IPS DF 4.7 (cell line): ENCODE data around the gene ZNF618.

ENCODE experiments used
- DNase-seq: peaks from one replicate; pipeline ENCODE4 v3.0.0-alpha.2; 2013; ENCODE audit warnings: low spot score; ENCODE audit errors: extremely low read depth

Gene ZNF618

GRCh38 chr9:114016629-114017423 lies 140.7 kb downstream of the ZNF618 start:
- DNase-seq: no peak

DNA sequence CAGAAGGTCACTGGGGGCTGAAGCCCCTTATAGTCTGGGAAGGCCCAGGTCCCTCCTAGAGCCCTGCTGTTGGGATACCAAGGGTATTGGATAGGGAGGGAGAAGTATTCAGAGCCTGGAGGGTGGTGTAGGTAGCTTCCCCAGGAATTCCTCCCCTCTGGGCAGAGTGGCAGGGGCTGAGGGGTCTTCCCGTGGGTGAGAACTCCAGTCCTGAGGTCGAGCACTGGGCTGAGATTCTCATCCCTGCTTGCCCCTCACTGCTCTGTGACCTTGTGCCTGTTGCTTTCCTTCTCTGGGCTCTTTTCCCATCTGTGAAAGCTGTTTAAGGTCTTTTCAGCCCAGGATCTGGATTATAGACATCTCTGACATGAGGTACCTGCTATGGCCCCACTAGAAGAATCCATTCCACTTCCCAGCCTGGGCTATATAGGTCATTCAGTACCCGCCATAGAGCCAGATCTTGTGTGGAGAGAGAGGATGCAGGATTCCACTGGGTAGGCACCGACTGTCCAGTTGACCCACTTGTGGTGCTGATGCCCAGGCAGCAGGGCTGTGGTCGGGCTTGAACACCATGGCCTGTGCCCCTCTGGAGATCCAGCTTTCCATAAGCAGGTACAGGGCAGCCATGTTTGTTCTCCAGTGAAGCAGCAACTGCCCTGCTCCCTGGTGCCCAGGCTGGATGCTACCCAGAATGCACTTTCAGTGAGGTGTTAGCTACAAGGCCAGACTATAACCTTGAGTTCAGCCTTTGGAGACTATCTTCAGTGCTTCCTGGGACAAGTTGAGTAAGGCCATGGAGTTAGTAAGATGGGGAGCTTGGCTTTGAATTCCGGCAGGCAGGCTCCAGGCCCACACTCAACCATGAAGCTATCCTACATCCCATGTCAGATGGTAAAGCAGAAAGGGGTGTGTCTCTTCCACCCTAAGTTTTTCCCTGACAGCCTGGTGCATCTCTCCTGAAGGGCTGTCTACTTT lies 141.9 kb downstream of the ZNF618 start:
- no peak for DNase-seq

GRCh38 chr9:114021578-114021977 lies 145.5 kb downstream of the ZNF618 start:
- no peak for DNase-seq

DNA sequence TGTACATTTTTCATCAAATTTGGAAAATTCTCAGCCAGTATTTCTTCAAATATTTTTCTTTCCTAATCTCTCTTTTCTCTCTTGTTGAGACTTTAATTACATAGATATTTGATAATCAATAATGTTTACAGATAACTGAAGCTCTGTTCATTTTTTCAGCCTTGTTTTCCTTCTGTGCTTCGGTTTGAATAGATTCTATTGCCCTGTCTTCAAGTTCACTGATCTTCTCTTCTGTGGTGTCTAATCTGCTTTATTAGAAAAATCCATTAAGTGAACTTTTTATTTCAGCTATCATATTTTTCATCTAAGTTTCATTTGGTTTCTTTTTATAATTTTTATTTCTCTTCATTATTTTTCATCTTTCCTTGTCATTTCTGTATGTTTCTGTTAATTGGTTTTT lies 147.9 kb downstream of the ZNF618 start:
- no peak for DNase-seq

DNA sequence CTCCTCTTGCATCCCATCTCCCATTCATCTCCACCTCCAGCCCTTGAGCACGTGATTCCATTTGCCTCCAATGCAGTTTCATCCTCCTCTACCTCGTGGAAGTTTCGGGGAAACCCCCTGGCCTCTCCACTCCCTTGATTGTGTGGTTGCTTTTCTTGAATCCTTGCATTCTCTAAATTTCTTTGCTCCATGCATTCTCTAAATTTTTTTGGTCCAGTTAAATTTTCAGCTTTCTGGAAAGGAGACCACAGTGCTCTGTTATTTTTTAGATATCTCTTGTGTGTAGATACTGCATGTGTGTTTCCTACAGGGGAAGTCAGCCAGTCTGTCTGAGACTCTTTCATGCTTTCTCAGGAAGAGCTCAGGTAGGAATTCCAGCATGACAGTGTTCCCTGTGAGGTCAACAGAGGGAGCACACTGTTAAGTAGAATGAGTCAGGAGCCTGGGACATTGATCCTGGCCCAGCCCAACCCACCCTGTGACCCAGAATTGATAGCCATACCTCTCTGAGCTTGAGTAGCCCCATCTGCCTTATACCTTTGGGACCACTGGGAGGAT lies 149.2 kb downstream of the ZNF618 start:
- DNase-seq: no peak

DNA sequence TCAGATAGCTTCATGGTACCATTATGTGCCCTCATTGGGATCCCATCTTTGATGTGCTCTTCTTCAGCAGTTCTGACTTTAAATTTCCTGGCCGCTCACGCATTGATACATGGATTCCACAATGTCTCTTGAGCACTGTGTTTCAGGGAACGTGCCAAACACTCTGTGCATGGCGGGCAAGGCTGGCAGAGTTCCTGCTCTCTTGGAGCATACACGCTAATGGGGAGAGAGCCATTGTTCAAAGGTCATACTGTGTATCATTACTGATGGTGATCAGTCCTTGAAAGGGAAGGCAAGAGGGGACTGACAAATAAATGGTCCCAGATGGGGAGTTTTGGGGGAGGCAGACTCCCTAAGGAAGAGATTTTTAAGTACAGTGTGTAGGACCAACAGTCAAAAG lies 149.7 kb downstream of the ZNF618 start:
- DNase-seq: no peak

- DNase-seq: no peak
Measured at GRCh38 chr9:114026335-114026734, 150.2 kb downstream of the ZNF618 start.

DNA sequence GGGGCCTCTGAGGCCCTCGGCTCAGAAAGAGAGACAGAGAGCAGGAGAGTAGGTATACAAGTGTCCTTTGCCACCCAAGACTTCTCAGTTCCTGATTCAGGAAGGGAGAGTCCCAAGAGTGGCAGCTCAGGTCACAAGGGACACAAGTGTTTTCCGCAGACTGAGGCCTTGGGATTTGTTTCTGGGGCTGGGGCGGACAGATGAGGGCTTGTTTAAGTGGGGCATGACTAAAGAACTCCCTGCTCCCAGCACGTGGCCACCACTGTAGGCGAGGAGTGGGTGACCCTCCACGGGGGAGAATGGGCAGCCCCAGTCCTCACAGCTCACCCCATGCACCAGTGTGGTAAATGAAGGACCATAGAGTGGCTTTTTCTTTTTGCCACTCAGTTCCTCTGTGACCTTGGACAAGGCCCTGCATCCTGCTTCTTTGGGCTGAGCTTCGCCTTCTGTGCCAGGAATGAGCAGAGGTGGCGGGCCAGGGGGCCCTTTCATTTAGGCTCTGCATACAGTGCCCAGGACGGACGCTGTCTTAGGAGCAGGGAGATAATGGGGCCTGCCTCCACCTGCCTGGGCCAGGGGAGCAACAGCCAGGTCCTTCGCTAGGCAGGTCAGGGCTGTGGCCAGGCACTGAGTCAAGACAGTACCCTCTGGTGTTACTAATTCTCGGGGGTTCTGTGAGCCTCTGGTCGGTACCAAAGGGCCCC lies 151.2 kb downstream of the ZNF618 start:
- no peak for DNase-seq

- no peak for DNase-seq
Measured at GRCh38 chr9:114027863-114028465, 151.9 kb downstream of the ZNF618 start.

- no peak for DNase-seq
Measured at GRCh38 chr9:114028646-114029045, 152.5 kb downstream of the ZNF618 start.

DNA sequence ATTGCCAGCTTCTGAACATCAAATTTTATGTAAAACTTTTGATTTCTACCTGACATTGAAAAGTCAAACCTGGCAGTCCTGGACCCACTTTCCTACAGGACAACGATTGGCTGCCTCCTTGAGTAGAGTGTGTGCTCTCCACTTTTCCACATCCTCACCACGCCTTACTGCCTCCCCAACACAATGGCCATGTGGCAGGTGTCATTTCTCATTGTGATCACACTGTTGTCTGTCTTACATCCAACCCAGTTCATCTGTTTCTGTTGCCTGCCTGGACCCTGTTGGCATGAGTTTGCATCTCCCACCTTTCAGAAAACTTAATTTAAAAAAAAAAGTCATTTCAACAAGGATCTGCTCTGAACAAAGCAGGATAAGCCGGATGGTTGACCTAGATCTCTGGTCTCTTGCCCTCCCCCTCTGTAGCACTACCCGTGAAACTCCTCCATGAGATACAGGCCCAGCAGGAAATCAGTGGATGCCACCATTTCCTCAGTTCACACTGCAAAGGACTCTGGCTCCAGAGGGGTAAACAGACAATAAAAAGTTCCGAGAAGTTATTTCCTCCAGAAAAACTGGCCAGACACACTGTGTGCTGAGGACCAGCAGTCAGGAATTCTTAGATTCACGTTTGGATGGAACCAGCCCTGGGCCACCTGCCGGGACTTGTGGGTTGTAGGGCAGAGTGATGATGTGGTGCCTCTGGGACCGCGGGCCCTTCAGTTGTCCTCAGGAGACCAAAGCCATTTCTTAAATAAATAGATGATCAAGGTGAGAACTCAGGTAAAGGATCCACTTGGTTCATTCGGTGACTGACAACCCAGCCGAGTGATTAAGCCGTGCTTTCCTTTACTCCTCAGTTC lies 153.4 kb downstream of the ZNF618 start:
- DNase-seq: no peak

DNA sequence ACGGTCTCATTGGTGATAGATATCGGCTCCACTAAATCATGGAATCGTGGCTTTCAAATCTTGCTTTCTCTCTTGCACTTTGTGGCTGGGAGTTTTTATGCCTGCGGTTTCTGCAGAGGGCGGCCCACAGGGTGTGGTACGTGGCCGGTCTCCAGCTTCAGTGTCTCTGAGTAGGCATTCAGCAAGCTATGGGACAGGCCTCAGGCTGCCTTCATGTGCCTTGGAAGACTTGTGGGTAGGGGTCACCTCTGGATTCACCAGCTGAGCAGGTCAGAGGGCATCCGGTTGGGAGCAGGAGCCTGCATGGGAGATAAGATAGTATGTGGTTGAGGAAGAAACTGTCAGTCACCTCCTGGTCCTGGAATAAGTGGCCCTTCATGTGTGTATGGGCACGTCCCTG lies 154.3 kb downstream of the ZNF618 start:
- DNase-seq: no peak

- no peak for DNase-seq
Measured at GRCh38 chr9:114031037-114031630, 155.0 kb downstream of the ZNF618 start.

DNA sequence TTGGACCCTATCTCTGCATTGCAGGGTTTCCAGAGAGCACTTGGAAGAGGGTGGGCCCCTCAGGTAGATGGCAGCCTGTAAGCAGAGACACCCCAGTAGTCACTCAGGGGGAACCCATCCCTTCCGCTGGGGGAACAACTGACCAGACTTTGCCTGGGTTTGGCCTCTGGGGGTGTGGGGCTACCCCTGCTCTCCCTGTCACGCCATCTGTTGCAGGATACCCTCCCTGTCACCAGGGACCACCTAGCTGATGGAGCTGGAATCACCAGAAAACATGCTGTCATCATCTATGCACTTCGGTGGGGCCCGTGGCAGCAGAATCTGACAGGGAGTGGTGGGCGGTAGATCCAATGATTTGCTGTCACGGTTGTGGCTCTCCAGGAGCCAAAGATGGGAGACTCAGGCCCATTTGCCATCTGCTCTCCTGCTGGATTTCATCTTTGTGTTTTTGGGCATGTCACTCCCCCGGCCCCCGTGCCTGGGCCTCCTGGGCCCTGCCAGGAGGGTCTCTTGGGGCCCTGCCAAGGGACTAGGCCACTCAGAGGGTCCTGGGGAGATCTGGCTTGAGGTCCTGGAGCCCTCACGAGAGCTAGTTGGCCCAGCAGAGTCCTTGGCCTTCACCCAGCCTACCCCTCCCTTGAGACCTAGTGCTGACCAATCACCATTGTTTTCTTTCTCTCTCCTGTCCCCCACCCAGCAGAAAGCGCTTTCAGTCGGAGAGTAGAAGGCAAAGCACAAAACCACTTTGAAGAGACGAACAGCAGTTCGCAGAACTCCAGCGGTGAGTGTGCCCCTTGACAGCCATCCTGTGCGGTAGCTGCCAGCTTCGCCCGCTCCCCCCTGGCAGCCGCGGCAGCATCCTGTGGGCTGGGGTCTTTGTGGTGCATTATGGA lies 156.1 kb downstream of the ZNF618 start:
- DNase-seq: no peak

GRCh38 chr9:114033397-114034103 lies 157.4 kb downstream of the ZNF618 start:
- DNase-seq: no peak

DNA sequence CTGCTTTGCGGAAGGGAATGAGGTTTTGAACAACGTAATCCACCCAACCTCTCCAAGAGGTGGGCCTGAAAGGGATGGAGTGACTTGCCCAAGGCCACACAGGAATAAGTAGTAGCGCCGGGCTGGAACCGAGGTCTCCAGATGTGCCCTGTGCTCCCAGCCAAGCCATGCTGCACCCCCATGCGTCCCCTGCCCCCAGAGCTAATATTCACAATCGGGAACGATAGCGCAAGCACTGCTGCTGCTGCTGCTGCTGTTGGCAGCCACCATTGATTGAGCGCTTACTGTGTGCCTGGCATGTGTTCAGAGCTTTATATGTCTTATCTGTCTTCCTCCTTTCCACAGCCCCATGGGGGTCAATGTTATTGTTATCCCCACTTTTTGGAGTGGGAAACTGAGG lies 158.1 kb downstream of the ZNF618 start:
- no peak for DNase-seq

GRCh38 chr9:114034661-114035062 lies 158.6 kb downstream of the ZNF618 start:
- DNase-seq: no peak

DNA sequence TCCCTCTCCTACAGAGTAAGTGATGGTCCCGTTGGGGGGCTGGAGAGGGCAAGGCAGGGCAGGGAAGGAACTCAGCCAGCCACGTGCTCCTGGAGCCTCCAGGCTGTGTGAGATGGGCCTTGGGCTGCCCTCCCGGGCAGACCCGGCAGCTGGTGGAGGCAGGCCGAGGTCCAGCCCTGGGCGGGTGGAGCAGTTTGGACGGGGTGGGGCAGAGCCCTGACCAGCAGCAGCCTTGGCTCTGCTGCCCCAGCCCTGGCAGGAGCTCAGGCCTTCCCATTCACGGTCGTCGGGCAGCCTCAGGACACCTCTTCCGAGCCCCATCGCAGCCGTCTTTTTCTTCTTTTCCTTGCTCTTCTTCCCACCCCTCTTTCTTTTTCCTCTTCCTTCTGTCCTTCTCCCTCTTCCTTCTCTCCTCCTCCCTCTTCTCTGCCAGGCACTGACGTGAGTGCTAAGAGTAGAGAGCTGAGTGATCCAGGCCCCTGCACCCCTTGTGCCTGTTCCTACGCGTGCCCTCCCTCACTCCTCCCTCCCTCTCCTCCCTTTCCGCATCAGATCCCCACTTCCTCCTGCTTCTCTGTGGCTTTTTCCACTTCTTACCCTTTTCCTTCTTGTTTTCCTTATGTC lies 159.2 kb downstream of the ZNF618 start:
- DNase-seq: no peak
